Measurements from ENCODE around the gene CEACAM19. TPM values are rescaled to one million over a fixed set of nuclear protein-coding genes. Genes with fewer than 3 reads are reported as not detected.

The CEACAM19 gene
- total RNA-seq, 2 donors from 2014 or later, result 3.4 to 6.2 TPM

- TF ChIP-seq CTCF (IDR thresholded peaks at IDR 0.05), result no peak
- no peak overlapping the region for H3K27ac ChIP-seq
- H3K27me3 ChIP-seq (replicated peaks; ENCODE audit: insufficient read depth), result no peaks in the 10 kb centered on the region
- H3K36me3 ChIP-seq, result no peaks in the 10 kb centered on the region
- DNase-seq (ENCODE audit: low spot score) (no peak), ATAC-seq (ENCODE audit: insufficient number of reproducible peaks, low FRiP score, low read depth) (no peak)
- no peaks in the 10 kb centered on the region for H3K9me3 ChIP-seq
- H3K4me1 ChIP-seq (ENCODE audit: control insufficient read depth in 1 of 2, low read depth in 2 of 2), result peaks cover 3 to 11% of the 10 kb centered on the region in 2 donors
- no peak overlapping the region for H3K4me3 ChIP-seq
Observed at GRCh38 chr19:44696939-44697669, 25.8 kb downstream of the CEACAM19 start.

- Histone ChIP-seq H3K36me3 (no peaks in the 10 kb centered on the region), H3K9me3 (no peaks in the 10 kb centered on the region), H3K27ac (no peak overlapping the region), H3K4me1 (ENCODE audit: control insufficient read depth in 1 of 2, low read depth in 2 of 2) (peaks cover 0 to 6% of the 10 kb centered on the region in 2 donors), H3K27me3 (replicated peaks; ENCODE audit: insufficient read depth) (no peaks in the 10 kb centered on the region), H3K4me3 (no peak overlapping the region)
- no peak for ATAC-seq (ENCODE audit: insufficient number of reproducible peaks, low FRiP score, low read depth)
- DNase-seq (ENCODE audit: low spot score), result no peak
- TF ChIP-seq CTCF (IDR thresholded peaks at IDR 0.05), result no peak
Observed at GRCh38 chr19:44697670-44698034, 26.4 kb downstream of the CEACAM19 start.

GRCh38 chr19:44698492-44699201, 27.4 kb downstream of the CEACAM19 start, which contains the start of gene CEACAM16:
Gene CEACAM16, plus strand, starts transcription at chr19:44699151. Its CDS starts 2,306 bp downstream, at chr19:44701457.
- H3K27ac ChIP-seq, result no peak within 1 kb of the TSS
- TF ChIP-seq CTCF (IDR thresholded peaks at IDR 0.05), result no peak
- no peak for ATAC-seq (ENCODE audit: insufficient number of reproducible peaks, low FRiP score, low read depth)
- H3K4me3 ChIP-seq, result no peak within 1 kb of the TSS
- no peaks in the 10 kb centered on the region for H3K27me3 ChIP-seq (replicated peaks; ENCODE audit: insufficient read depth)
- H3K4me1 ChIP-seq (ENCODE audit: control insufficient read depth in 1 of 2, low read depth in 2 of 2), result no peaks in the 10 kb centered on the region
- H3K9me3 ChIP-seq, result no peaks in the 10 kb centered on the region
- no peaks in the 10 kb centered on the region for H3K36me3 ChIP-seq
- no peak for DNase-seq (ENCODE audit: low spot score)

- no peaks in the 10 kb centered on the region for H3K27me3 ChIP-seq (replicated peaks; ENCODE audit: insufficient read depth)
- ATAC-seq (ENCODE audit: insufficient number of reproducible peaks, low FRiP score, low read depth), result no peak
- no peaks in the 10 kb centered on the region for H3K9me3 ChIP-seq
Observed at GRCh38 chr19:44700547-44700946, 29.3 kb downstream of the CEACAM19 start.

More at GRCh38 chr19:44700547-44700946, 29.3 kb downstream of the CEACAM19 start:
- no peak overlapping the region for H3K4me3 ChIP-seq
- no peak for DNase-seq (ENCODE audit: low spot score)
- H3K4me1 ChIP-seq (ENCODE audit: control insufficient read depth in 1 of 2, low read depth in 2 of 2), result no peaks in the 10 kb centered on the region
- no peak overlapping the region for H3K27ac ChIP-seq
- TF ChIP-seq CTCF (IDR thresholded peaks at IDR 0.05), result no peak
- H3K36me3 ChIP-seq, result no peaks in the 10 kb centered on the region

Data from thoracic aorta (tissue), 2 donors.